DOHH2 (cell line): Measurements from ENCODE around the gene MS4A6A.

Experiments
- H3F3A ChIP-seq: fragments of 200-600 bp; sonication (generic), shearing (Covaris generic); 2 replicates; pipeline ENCODE4 v1.6.0; 2016; ENCODE audit warnings: antibody characterized with exemption, mild to moderate bottlenecking; ENCODE audit not compliant: control insufficient read depth, insufficient read depth
- H3K27ac ChIP-seq: fragments of 200-600 bp; sonication (generic); 2 replicates; pipeline ENCODE4 v1.5.1; 2014; ENCODE audit warnings: low read depth, mild to moderate bottlenecking, low read length, moderate library complexity
- H3K27me3 ChIP-seq: fragments of 200-600 bp; sonication (generic); 2 replicates; pipeline ENCODE4 v1.6.1; 2014; ENCODE audit warnings: mild to moderate bottlenecking, low read length, mixed read lengths; ENCODE audit not compliant: control insufficient read depth
- H3K36me3 ChIP-seq: fragments of 200-600 bp; sonication (generic); 2 replicates; pipeline ENCODE4 v1.6.1; 2014; ENCODE audit warnings: mild to moderate bottlenecking, low read length, moderate library complexity, mixed read lengths; ENCODE audit not compliant: control insufficient read depth
- H3K4me1 ChIP-seq: fragments of 200-600 bp; sonication (generic); 2 replicates; pipeline ENCODE4 v1.6.1; 2014; ENCODE audit warnings: mild to moderate bottlenecking, low read length, mixed read lengths; ENCODE audit not compliant: control insufficient read depth
- H3K4me2 ChIP-seq: fragments of 200-600 bp; sonication (generic); 2 replicates; pipeline ENCODE4 v1.6.0; 2014; ENCODE audit warnings: mild to moderate bottlenecking, low read length, moderate library complexity
- H3K4me3 ChIP-seq: fragments of 200-600 bp; sonication (generic); 2 replicates; pipeline ENCODE4 v1.5.1; 2014; ENCODE audit warnings: mild to moderate bottlenecking, low read length, mixed read lengths
- H3K79me2 ChIP-seq: fragments of 200-600 bp; sonication (generic); 2 replicates; pipeline ENCODE4 v1.6.1; 2014; ENCODE audit warnings: mild to moderate bottlenecking, low read length, mixed read lengths; ENCODE audit not compliant: control insufficient read depth
- H3K9me2 ChIP-seq: fragments of 200-600 bp; sonication (generic); replicated peaks from 2 replicates; pipeline ENCODE4 v1.6.1; 2014; ENCODE audit warnings: mild to moderate bottlenecking, low read length, mixed read lengths; ENCODE audit not compliant: control insufficient read depth
- H3K9me3 ChIP-seq: fragments of 200-600 bp; sonication (generic); 2 replicates; pipeline ENCODE4 v1.6.1; 2014; ENCODE audit warnings: antibody characterized with exemption, low read length, mixed read lengths; ENCODE audit not compliant: control insufficient read depth, insufficient read depth
- H4K20me1 ChIP-seq: fragments of 200-600 bp; sonication (generic); 2 replicates; pipeline ENCODE4 v1.6.0; 2014; ENCODE audit warnings: low read depth, mild to moderate bottlenecking, antibody characterized with exemption, low read length, moderate library complexity; ENCODE audit not compliant: control insufficient read depth, insufficient read depth
- EZH2phosphoT487 ChIP-seq: fragments of 200-600 bp; sonication (generic); IDR thresholded peaks from 2 replicates; pipeline ENCODE4 v1.6.1; 2017; ENCODE audit warnings: borderline replicate concordance, mild to moderate bottlenecking, antibody characterized with exemption, low read length, moderate library complexity, mixed read lengths
- TF ChIP-seq, protein P1 (sequence below): fragments of 200-600 bp; sonication (generic); IDR thresholded peaks from one replicate; pipeline ENCODE4 v1.5.1; 2014; ENCODE audit warnings: antibody characterized with exemption, mild to moderate bottlenecking, low read depth, low read length; ENCODE audit not compliant: poor library complexity, severe bottlenecking

MS4A6A gene

GRCh38 chr11:60143768-60144167 lies 39.1 kb downstream of the MS4A6A start:
- Histone ChIP-seq H3K4me2 (no peak overlapping the region), H3K9me2 (no peaks in the 10 kb centered on the region), H3F3A (no peaks in the 10 kb centered on the region), H3K4me3 (no peak overlapping the region), H3K79me2 (no peaks in the 10 kb centered on the region), H3K9me3 (no peaks in the 10 kb centered on the region), H4K20me1 (no peaks in the 10 kb centered on the region), H3K36me3 (no peaks in the 10 kb centered on the region), H3K4me1 (no peaks in the 10 kb centered on the region), H3K27ac (no peak overlapping the region), H3K27me3 (peaks cover 3% of the 10 kb centered on the region; the same call in 1 of the 2 replicates)
- no peak for TF ChIP-seq EZH2phosphoT487
- TF ChIP-seq, protein P1, sequence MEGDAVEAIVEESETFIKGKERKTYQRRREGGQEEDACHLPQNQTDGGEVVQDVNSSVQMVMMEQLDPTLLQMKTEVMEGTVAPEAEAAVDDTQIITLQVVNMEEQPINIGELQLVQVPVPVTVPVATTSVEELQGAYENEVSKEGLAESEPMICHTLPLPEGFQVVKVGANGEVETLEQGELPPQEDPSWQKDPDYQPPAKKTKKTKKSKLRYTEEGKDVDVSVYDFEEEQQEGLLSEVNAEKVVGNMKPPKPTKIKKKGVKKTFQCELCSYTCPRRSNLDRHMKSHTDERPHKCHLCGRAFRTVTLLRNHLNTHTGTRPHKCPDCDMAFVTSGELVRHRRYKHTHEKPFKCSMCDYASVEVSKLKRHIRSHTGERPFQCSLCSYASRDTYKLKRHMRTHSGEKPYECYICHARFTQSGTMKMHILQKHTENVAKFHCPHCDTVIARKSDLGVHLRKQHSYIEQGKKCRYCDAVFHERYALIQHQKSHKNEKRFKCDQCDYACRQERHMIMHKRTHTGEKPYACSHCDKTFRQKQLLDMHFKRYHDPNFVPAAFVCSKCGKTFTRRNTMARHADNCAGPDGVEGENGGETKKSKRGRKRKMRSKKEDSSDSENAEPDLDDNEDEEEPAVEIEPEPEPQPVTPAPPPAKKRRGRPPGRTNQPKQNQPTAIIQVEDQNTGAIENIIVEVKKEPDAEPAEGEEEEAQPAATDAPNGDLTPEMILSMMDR: no peak

- Histone ChIP-seq H3F3A (no peaks in the 10 kb centered on the region), H4K20me1 (no peaks in the 10 kb centered on the region), H3K9me3 (peaks cover 4% of the 10 kb centered on the region; the same call in 1 of the 2 replicates), H3K27ac (no peak overlapping the region), H3K36me3 (no peaks in the 10 kb centered on the region), H3K9me2 (no peaks in the 10 kb centered on the region), H3K4me1 (peaks cover 13% of the 10 kb centered on the region), H3K4me2 (no peak overlapping the region), H3K27me3 (no peaks in the 10 kb centered on the region), H3K4me3 (no peak overlapping the region), H3K79me2 (no peaks in the 10 kb centered on the region)
- TF ChIP-seq EZH2phosphoT487: no peak
- TF ChIP-seq, protein P1: no peak
Observed at GRCh38 chr11:60133917-60134316, 49.0 kb downstream of the MS4A6A start.

GRCh38 chr11:60131912-60132311 lies 51.0 kb downstream of the MS4A6A start:
- Histone ChIP-seq H3K4me1 (peaks cover 19% of the 10 kb centered on the region), H3F3A (no peaks in the 10 kb centered on the region), H4K20me1 (no peaks in the 10 kb centered on the region), H3K27me3 (no peaks in the 10 kb centered on the region), H3K36me3 (no peaks in the 10 kb centered on the region), H3K9me2 (no peaks in the 10 kb centered on the region), H3K79me2 (no peaks in the 10 kb centered on the region), H3K9me3 (peaks cover 4% of the 10 kb centered on the region; the same call in 1 of the 2 replicates), H3K4me2 (no peak overlapping the region), H3K4me3 (no peak overlapping the region), H3K27ac (no peak overlapping the region)
- TF ChIP-seq, protein P1: no peak
- TF ChIP-seq EZH2phosphoT487: no peak
